ENCODE data around the gene ZNF844.
"Not testable (repeated sequence)": the region's sequence is repeated elsewhere in the genome, so short reads cannot be mapped to it uniquely, and the experiment has no call there.

Gene ZNF844

GRCh38 chr19:12092956-12093355 lies 28.4 kb downstream of the ZNF844 start:
- no peak for FAIRE-seq

GRCh38 chr19:12093777-12094176 lies 29.2 kb downstream of the ZNF844 start:
- no peak for FAIRE-seq

GRCh38 chr19:12095111-12095790 lies 30.7 kb downstream of the ZNF844 start:
- FAIRE-seq, result no peak

GRCh38 chr19:12098040-12098439 lies 33.5 kb downstream of the ZNF844 start:
- FAIRE-seq, result no peak

- not testable (repeated sequence) for FAIRE-seq
Measured at GRCh38 chr19:12103909-12104308, 39.4 kb downstream of the ZNF844 start.

GRCh38 chr19:12111176-12111575 lies 46.6 kb downstream of the ZNF844 start:
- FAIRE-seq, result no peak

GRCh38 chr19:12111943-12112637 lies 47.6 kb downstream of the ZNF844 start:
- FAIRE-seq, result no peak

GRCh38 chr19:12112701-12113100 lies 48.2 kb downstream of the ZNF844 start:
- no peak for FAIRE-seq

- no peak for FAIRE-seq
Measured at GRCh38 chr19:12113121-12113520, 48.6 kb downstream of the ZNF844 start.

GRCh38 chr19:12117201-12117970 lies 52.9 kb downstream of the ZNF844 start:
- no peak for FAIRE-seq

- no peak for FAIRE-seq
Measured at GRCh38 chr19:12126707-12127106, 62.2 kb downstream of the ZNF844 start.

Measured in G401.6 (cell line).